ENCODE data around the gene SNAPIN. TPM values are rescaled to one million over a fixed set of nuclear protein-coding genes. Genes with fewer than 3 reads are reported as not detected.

The SNAPIN gene
- polyA plus RNA-seq, 1 donor (not counting 4 experiments of a cell fraction or from before 2014, with no cell fraction given) = 49.4 TPM

GRCh38 chr1:153626477-153626903 is 32.0 kb upstream of the SNAPIN start:
- H3K27me3 ChIP-seq (ENCODE audit: control insufficient read depth, extremely low read depth, insufficient read depth, low read length) = no peaks in the 10 kb centered on the region
- FAIRE-seq (no peak), DNase-seq (ENCODE audit: low read depth, low spot score) (no peak)
- peaks cover 6% of the 10 kb centered on the region for H3K9me1 ChIP-seq (ENCODE audit: control insufficient read depth, extremely low read depth, insufficient read depth, low read length)
- dilution Hi-C loops (cut with MboI; ENCODE audit: extremely low pct_ligation_motif_present, low sequenced_read_pairs) = no loop called here
- TF ChIP-seq CTCF (optimal IDR thresholded peaks at IDR 0.05 in 1 of 3, IDR thresholded peaks at IDR 0.05 in 1 of 3, conservative IDR thresholded peaks at IDR 0.05 in 1 of 3; ENCODE audit: extremely low read depth in 1 of 3, insufficient read depth in 2 of 3, low read length in 3 of 3) = no peak
- TF ChIP-seq EZH2 (IDR thresholded peaks at IDR 0.05; ENCODE audit: low read length) = no peak
- H3K79me2 ChIP-seq (ENCODE audit: control insufficient read depth, insufficient read depth, low read length) = peaks cover 17% of the 10 kb centered on the region
- H3K36me3 ChIP-seq (ENCODE audit: control insufficient read depth in 2 of 2, extremely low read depth in 1 of 2, insufficient read depth in 2 of 2, low read length in 2 of 2) = peaks cover 11 to 15% of the 10 kb centered on the region in 2 experiments
- peak overlapping the region; percentile 98 for H3K9ac ChIP-seq (ENCODE audit: control insufficient read depth, extremely low read depth, insufficient read depth, low read length)
- H3K27ac ChIP-seq (ENCODE audit: control insufficient read depth, insufficient read depth, low read length) = peak overlapping the region; percentile 94
- H3K4me1 ChIP-seq (ENCODE audit: control insufficient read depth, extremely low read depth, insufficient read depth, low read length) = peaks cover 19% of the 10 kb centered on the region
- peak overlapping the region; percentile 79 for H2AFZ ChIP-seq (ENCODE audit: control insufficient read depth, low read length)
- peak overlapping the region; percentile 56 to 92 (median 87) for H3K4me3 ChIP-seq (ENCODE audit: control insufficient read depth in 2 of 3, extremely low read depth in 1 of 3, insufficient read depth in 2 of 3, low read depth in 1 of 3, low read length in 3 of 3)
- H3K9me3 ChIP-seq (ENCODE audit: control insufficient read depth, low read depth, low read length) = no peaks in the 10 kb centered on the region
- no peaks in the 10 kb centered on the region for H4K20me1 ChIP-seq (ENCODE audit: control insufficient read depth, extremely low read depth, insufficient read depth, low read length)
- H3K4me2 ChIP-seq (ENCODE audit: control insufficient read depth, extremely low read depth, insufficient read depth, low read depth, low read length) = peak overlapping the region; percentile 100

DNA sequence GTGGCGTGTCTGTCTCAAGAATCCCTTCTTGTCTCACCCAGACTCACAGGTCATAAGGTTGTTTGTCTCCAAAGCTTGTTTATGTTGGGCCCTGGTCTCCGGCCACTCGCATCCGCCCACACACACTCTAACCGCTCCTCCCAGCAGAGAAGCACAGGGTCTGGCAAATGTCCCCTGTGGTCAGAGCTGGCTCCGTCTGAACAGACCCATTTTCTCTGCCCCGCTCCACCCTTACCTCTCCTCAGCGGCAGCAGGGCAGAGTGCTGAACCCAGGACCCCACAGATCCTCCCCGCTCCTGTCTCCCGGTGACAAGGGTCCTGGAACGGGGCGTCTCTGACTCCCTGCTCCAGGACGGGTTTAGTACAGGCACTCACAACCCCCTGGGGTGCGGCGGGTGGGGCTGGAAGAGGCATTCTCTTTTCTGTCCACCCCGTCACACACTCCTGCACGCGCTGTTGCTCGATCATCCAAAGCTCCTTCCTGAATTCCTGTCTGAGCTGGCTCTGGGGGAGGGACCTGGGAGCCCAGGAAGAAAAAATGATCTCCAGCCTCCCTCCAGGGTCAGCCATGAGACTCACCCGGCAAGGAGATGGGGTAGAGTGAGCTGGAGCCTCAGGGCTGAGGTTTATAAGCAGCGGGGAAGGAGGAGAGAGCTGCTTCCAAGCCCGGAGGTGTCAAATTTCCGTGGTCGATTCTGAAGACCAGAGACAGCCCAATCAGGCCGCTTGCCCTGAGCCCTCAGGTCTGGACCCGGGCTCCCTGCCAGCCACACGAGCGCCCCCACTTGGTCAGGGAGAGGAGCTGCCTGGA is 31.4 kb upstream of the SNAPIN start, which contains the start of gene S100A13:
Gene S100A13, minus strand, starts transcription at position 602 of the 811 bp plus-strand sequence. CDS start 1,033 bp downstream, outside the sequence.
- dilution Hi-C loops (cut with MboI; ENCODE audit: extremely low pct_ligation_motif_present, low sequenced_read_pairs) = no loop called here
- H3K4me2 ChIP-seq (ENCODE audit: control insufficient read depth, extremely low read depth, insufficient read depth, low read depth, low read length) = peak within 1 kb of the TSS; percentile 100
- H3K9ac ChIP-seq (ENCODE audit: control insufficient read depth, extremely low read depth, insufficient read depth, low read length) = peak within 1 kb of the TSS; percentile 98
- peak within 1 kb of the TSS; percentile 79 for H2AFZ ChIP-seq (ENCODE audit: control insufficient read depth, low read length)
- peaks cover 17% of the 10 kb centered on the region for H3K79me2 ChIP-seq (ENCODE audit: control insufficient read depth, insufficient read depth, low read length)
- no peak for FAIRE-seq
- no peaks in the 10 kb centered on the region for H4K20me1 ChIP-seq (ENCODE audit: control insufficient read depth, extremely low read depth, insufficient read depth, low read length)
- DNase-seq (ENCODE audit: low read depth, low spot score) = no peak
- peak within 1 kb of the TSS; percentile 56 to 92 (median 87) for H3K4me3 ChIP-seq (ENCODE audit: control insufficient read depth in 2 of 3, extremely low read depth in 1 of 3, insufficient read depth in 2 of 3, low read depth in 1 of 3, low read length in 3 of 3)
- H3K27me3 ChIP-seq (ENCODE audit: control insufficient read depth, extremely low read depth, insufficient read depth, low read length) = no peaks in the 10 kb centered on the region
- TF ChIP-seq CTCF (optimal IDR thresholded peaks at IDR 0.05 in 1 of 3, IDR thresholded peaks at IDR 0.05 in 1 of 3, conservative IDR thresholded peaks at IDR 0.05 in 1 of 3; ENCODE audit: extremely low read depth in 1 of 3, insufficient read depth in 2 of 3, low read length in 3 of 3) = peak; percentile 76 to 81 (median 80)
- no peak for TF ChIP-seq EZH2 (IDR thresholded peaks at IDR 0.05; ENCODE audit: low read length)
- H3K9me1 ChIP-seq (ENCODE audit: control insufficient read depth, extremely low read depth, insufficient read depth, low read length) = peaks cover 6% of the 10 kb centered on the region
- H3K4me1 ChIP-seq (ENCODE audit: control insufficient read depth, extremely low read depth, insufficient read depth, low read length) = peaks cover 19% of the 10 kb centered on the region
- H3K27ac ChIP-seq (ENCODE audit: control insufficient read depth, insufficient read depth, low read length) = peak within 1 kb of the TSS; percentile 94
- H3K36me3 ChIP-seq (ENCODE audit: control insufficient read depth in 2 of 2, extremely low read depth in 1 of 2, insufficient read depth in 2 of 2, low read length in 2 of 2) = peaks cover 11 to 15% of the 10 kb centered on the region in 2 experiments
- H3K9me3 ChIP-seq (ENCODE audit: control insufficient read depth, low read depth, low read length) = no peaks in the 10 kb centered on the region

All from keratinocyte (primary cell).